HG03571 (cell line): ENCODE measurements around the gene TRIM69.
"Not testable (repeated sequence)": the region's sequence is repeated elsewhere in the genome, so short reads cannot be mapped to it uniquely, and the experiment has no call there.

Experiments
- ATAC-seq: cut with Tn5 transposase; IDR thresholded peaks from one replicate; pipeline ENCODE4 v1.9.1; 2021; ENCODE audit not compliant: unreplicated experiment

TRIM69 gene

GRCh38 chr15:44715797-44716334 is 20.5 kb upstream of the TRIM69 start:
- no peak for ATAC-seq

GRCh38 chr15:44716983-44717602 is 19.2 kb upstream of the TRIM69 start:
- no peak for ATAC-seq

- ATAC-seq = no peak
These were observed 18.0 kb upstream of the TRIM69 start for GRCh38 chr15:44718180-44718926.

- ATAC-seq = no peak
These were observed 17.4 kb upstream of the TRIM69 start for GRCh38 chr15:44718927-44719292.

GRCh38 chr15:44719293-44719999 is 16.9 kb upstream of the TRIM69 start:
- ATAC-seq = peak; percentile 26

GRCh38 chr15:44720000-44720435 is 16.3 kb upstream of the TRIM69 start:
- ATAC-seq = not testable (repeated sequence)

- no peak for ATAC-seq
These were observed 15.7 kb upstream of the TRIM69 start for GRCh38 chr15:44720460-44721176.

GRCh38 chr15:44722011-44722410 is 14.3 kb upstream of the TRIM69 start:
- ATAC-seq = no peak

GRCh38 chr15:44726136-44726535 is 10.2 kb upstream of the TRIM69 start:
- ATAC-seq = no peak

- peak; percentile 27 for ATAC-seq
These were observed 9.5 kb upstream of the TRIM69 start for GRCh38 chr15:44726568-44727484.

- ATAC-seq = no peak
These were observed 8.7 kb upstream of the TRIM69 start for GRCh38 chr15:44727485-44728231.

GRCh38 chr15:44728232-44728575 is 8.1 kb upstream of the TRIM69 start:
- ATAC-seq = not testable (repeated sequence)

GRCh38 chr15:44728576-44729407 is 7.5 kb upstream of the TRIM69 start:
- peak; percentile 75 for ATAC-seq

GRCh38 chr15:44729408-44730127 is 6.8 kb upstream of the TRIM69 start:
- ATAC-seq = no peak

GRCh38 chr15:44734839-44735481 is 1.4 kb upstream of the TRIM69 start:
- no peak for ATAC-seq

- no peak for ATAC-seq
These were observed 697 bp upstream of the TRIM69 start for GRCh38 chr15:44735482-44736180.
